CD4-positive, alpha-beta T cell treated with Interleukin-15 for 4 hours (primary cell): ENCODE measurements around the gene PDSS1.

ENCODE experiments used
- DNase-seq: peaks from one replicate; pipeline ENCODE4 v3.0.0-alpha.2; 2020; ENCODE audit warnings: low spot score

The PDSS1 gene

GRCh38 chr10:26699631-26700030 is 2.1 kb downstream of the PDSS1 start:
- DNase-seq: no peak

- no peak for DNase-seq
Measured at GRCh38 chr10:26700884-26701630, 3.6 kb downstream of the PDSS1 start.

- DNase-seq: no peak
Measured at GRCh38 chr10:26703096-26703495, 5.6 kb downstream of the PDSS1 start.

- no peak for DNase-seq
Measured at GRCh38 chr10:26703974-26704373, 6.5 kb downstream of the PDSS1 start.

GRCh38 chr10:26706206-26706605 is 8.7 kb downstream of the PDSS1 start:
- no peak for DNase-seq

- no peak for DNase-seq
Measured at GRCh38 chr10:26706936-26707335, 9.4 kb downstream of the PDSS1 start.

- no peak for DNase-seq
Measured at GRCh38 chr10:26711324-26711723, 13.8 kb downstream of the PDSS1 start.

GRCh38 chr10:26714415-26715136 is 17.1 kb downstream of the PDSS1 start:
- no peak for DNase-seq

GRCh38 chr10:26715137-26715487 is 17.6 kb downstream of the PDSS1 start:
- no peak for DNase-seq

GRCh38 chr10:26717476-26717875 is 20.0 kb downstream of the PDSS1 start:
- DNase-seq: no peak

GRCh38 chr10:26721561-26721960 is 24.1 kb downstream of the PDSS1 start:
- DNase-seq: peak; percentile 45

- no peak for DNase-seq
Measured at GRCh38 chr10:26723016-26723415, 25.5 kb downstream of the PDSS1 start.

GRCh38 chr10:26725837-26726727 is 28.6 kb downstream of the PDSS1 start:
- peak; percentile 48 for DNase-seq

- DNase-seq: no peak
Measured at GRCh38 chr10:26727005-26727404, 29.5 kb downstream of the PDSS1 start.

- no peak for DNase-seq
Measured at GRCh38 chr10:26728957-26729356, 31.5 kb downstream of the PDSS1 start.

GRCh38 chr10:26729395-26729794 is 31.9 kb downstream of the PDSS1 start:
- DNase-seq: no peak

GRCh38 chr10:26730552-26730951 is 33.1 kb downstream of the PDSS1 start:
- no peak for DNase-seq

GRCh38 chr10:26733750-26734568 is 36.5 kb downstream of the PDSS1 start:
- DNase-seq: no peak

GRCh38 chr10:26735435-26735834 is 37.9 kb downstream of the PDSS1 start:
- no peak for DNase-seq

- DNase-seq: peak; percentile 36
Measured at GRCh38 chr10:26737730-26738129, 40.2 kb downstream of the PDSS1 start.

GRCh38 chr10:26738301-26738911 is 40.9 kb downstream of the PDSS1 start:
- DNase-seq: no peak
